IPS-18a (cell line): ENCODE results near the gene GLRX2.
A peak's percentile ranks its signal among the peaks of the same experiment; 100 is the strongest.
"Not testable (repeated sequence)": the region's sequence is repeated elsewhere in the genome, so short reads cannot be mapped to it uniquely, and the experiment has no call there.

Source experiments
- H3K27ac ChIP-seq: one replicate; pipeline ENCODE4 v1.5.1; 2013; ENCODE audit warnings: low read length
- H3K27me3 ChIP-seq: one replicate; pipeline ENCODE4 v1.6.1; 2013; ENCODE audit warnings: mild to moderate bottlenecking, low read length; ENCODE audit not compliant: control insufficient read depth, insufficient read depth
- H3K36me3 ChIP-seq: one replicate; pipeline ENCODE4 v1.6.1; 2013; ENCODE audit warnings: low read depth, low read length; ENCODE audit not compliant: control insufficient read depth
- H3K4me1 ChIP-seq: one replicate; pipeline ENCODE4 v1.6.1; 2013; ENCODE audit warnings: low read depth, low read length; ENCODE audit not compliant: control insufficient read depth
- H3K4me3 ChIP-seq: one replicate; pipeline ENCODE4 v1.5.1; 2013; ENCODE audit warnings: low read length
- H3K9ac ChIP-seq: one replicate; pipeline ENCODE4 v1.6.1; 2013; ENCODE audit warnings: mild to moderate bottlenecking, low read length, moderate library complexity
- H3K9me3 ChIP-seq: one replicate; pipeline ENCODE4 v1.6.1; 2013; ENCODE audit warnings: low read depth, low read length; ENCODE audit not compliant: control insufficient read depth

The GLRX2 gene

GRCh38 chr1:193121616-193122593, 16.7 kb upstream of the GLRX2 start, which contains the start of gene CDC73:
CDC73 (plus strand) TSS chr1:193122031; CDS start chr1:193122201, 170 bp downstream.
- Histone ChIP-seq H3K4me3 (peak within 1 kb of the TSS; percentile 91), H3K36me3 (peaks cover 14% of the 10 kb centered on the region), H3K27me3 (peaks cover 11% of the 10 kb centered on the region), H3K9ac (peak within 1 kb of the TSS; percentile 94), H3K9me3 (no peaks in the 10 kb centered on the region), H3K4me1 (peaks cover 6% of the 10 kb centered on the region), H3K27ac (peak within 1 kb of the TSS; percentile 81)

- Histone ChIP-seq H3K4me3 (peak overlapping the region; percentile 91), H3K9ac (no peak overlapping the region)
Measured at GRCh38 chr1:193120604-193121166, 15.5 kb upstream of the GLRX2 start.

DNA sequence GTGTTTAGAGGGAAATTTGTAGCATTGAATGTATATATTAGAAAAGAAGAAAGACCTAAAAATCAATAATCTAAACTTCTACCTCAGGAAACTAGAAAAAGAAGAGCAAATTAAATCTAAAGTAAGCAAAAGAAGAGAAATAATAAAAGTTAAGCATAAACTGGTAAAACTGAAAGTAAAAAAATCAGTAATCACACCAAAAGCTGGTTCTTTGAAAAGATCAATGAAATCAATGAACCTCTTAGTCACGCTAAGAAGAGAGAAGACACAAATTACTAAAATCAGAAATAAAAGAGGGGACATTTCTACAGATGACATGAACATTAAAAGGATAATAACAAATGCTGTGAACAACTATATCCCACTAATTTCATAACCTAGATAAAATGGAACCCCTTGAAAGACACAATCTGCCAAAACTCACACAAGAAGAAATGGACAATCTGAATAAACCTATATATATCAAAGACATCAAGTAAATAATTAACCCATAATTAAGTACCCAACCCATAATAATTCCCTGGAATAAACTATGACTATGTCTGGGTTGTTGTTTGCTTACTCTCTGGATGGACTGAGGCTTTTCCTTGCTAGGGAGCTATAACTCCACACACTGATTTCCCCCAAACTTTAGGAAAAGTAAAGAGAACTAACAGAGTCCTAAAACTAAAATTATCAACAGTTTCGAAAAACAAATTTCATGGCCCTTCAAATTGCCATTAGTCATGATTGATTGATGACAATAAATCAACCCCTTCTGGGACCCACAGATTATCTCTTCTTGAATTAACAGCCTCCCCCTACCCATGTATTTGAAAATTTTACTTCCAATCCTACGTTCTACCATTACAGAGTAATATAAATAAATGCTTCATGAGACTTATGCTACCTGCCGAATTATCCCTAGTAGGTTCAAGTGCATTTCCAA, 13.9 kb upstream of the GLRX2 start:
- H3K9ac ChIP-seq, result no peak overlapping the region
- H3K27ac ChIP-seq, result no peak overlapping the region
- H3K36me3 ChIP-seq, result no peaks in the 10 kb centered on the region
- peaks cover 11% of the 10 kb centered on the region for H3K27me3 ChIP-seq
- H3K4me3 ChIP-seq, result no peak overlapping the region
- H3K4me1 ChIP-seq, result peaks cover 7% of the 10 kb centered on the region
- no peaks in the 10 kb centered on the region for H3K9me3 ChIP-seq

More at GRCh38 chr1:193120604-193121166, 15.5 kb upstream of the GLRX2 start:
- Histone ChIP-seq H3K9me3 (no peaks in the 10 kb centered on the region), H3K36me3 (peaks cover 7% of the 10 kb centered on the region), H3K27ac (no peak overlapping the region), H3K27me3 (peaks cover 11% of the 10 kb centered on the region), H3K4me1 (peaks cover 6% of the 10 kb centered on the region)

- Histone ChIP-seq H3K9ac (no peak overlapping the region), H3K4me1 (peaks cover 16% of the 10 kb centered on the region), H3K4me3 (no peak overlapping the region), H3K36me3 (no peaks in the 10 kb centered on the region), H3K27me3 (peaks cover 11% of the 10 kb centered on the region), H3K9me3 (no peaks in the 10 kb centered on the region), H3K27ac (no peak overlapping the region)
Measured at GRCh38 chr1:193118194-193118593, 13.0 kb upstream of the GLRX2 start.

GRCh38 chr1:193117167-193117566, 12.0 kb upstream of the GLRX2 start:
- not testable (repeated sequence) for H3K27ac ChIP-seq, H3K9me3 ChIP-seq
- H3K4me1 ChIP-seq, result peaks cover 18% of the 10 kb centered on the region

DNA sequence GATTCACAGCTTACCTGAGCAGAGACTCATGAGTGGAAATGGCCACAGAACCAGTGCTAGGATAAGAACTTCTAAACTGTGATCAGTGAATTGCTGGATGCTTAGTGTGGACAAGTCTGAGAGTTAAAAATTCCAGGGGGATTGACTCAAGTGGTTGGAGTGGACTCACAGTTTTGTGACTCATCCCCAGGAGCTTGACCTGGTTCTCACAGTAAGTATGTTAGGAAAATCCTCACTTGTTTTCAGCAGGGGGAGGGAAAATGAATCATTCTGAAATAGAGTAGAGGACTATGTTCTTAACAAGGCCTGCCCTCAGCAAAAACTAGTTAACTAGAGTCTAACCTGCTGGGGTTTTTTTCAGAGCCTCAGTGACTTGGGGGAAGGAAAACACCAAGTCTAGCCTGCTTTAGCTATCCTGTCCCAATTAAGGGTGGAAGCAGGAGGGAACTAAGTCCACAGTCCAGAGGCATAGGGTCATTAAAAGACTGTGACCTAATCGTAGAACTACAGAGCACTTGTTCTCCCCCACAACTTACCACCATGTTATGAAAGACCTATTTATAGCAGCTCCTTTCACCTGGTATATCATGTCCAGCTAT, 10.5 kb upstream of the GLRX2 start:
- Histone ChIP-seq H3K27ac (no peak overlapping the region), H3K4me1 (peaks cover 13% of the 10 kb centered on the region), H3K9ac (no peak overlapping the region), H3K4me3 (no peak overlapping the region), H3K36me3 (no peaks in the 10 kb centered on the region), H3K27me3 (peaks cover 6% of the 10 kb centered on the region), H3K9me3 (no peaks in the 10 kb centered on the region)

More at GRCh38 chr1:193117167-193117566, 12.0 kb upstream of the GLRX2 start:
- not testable (repeated sequence) for H3K36me3 ChIP-seq, H3K4me3 ChIP-seq, H3K9ac ChIP-seq
- peaks cover 11% of the 10 kb centered on the region for H3K27me3 ChIP-seq

- peaks cover 12% of the 10 kb centered on the region for H3K4me1 ChIP-seq
- no peak overlapping the region for H3K9ac ChIP-seq
- no peaks in the 10 kb centered on the region for H3K9me3 ChIP-seq
- H3K27ac ChIP-seq, result no peak overlapping the region
- no peak overlapping the region for H3K4me3 ChIP-seq
- H3K36me3 ChIP-seq, result no peaks in the 10 kb centered on the region
- H3K27me3 ChIP-seq, result no peaks in the 10 kb centered on the region
Measured at GRCh38 chr1:193114485-193115095, 9.4 kb upstream of the GLRX2 start.

- no peaks in the 10 kb centered on the region for H3K27me3 ChIP-seq
- H3K4me3 ChIP-seq, result no peak overlapping the region
- H3K27ac ChIP-seq, result no peak overlapping the region
- peaks cover 12% of the 10 kb centered on the region for H3K4me1 ChIP-seq
- H3K36me3 ChIP-seq, result no peaks in the 10 kb centered on the region
- no peaks in the 10 kb centered on the region for H3K9me3 ChIP-seq
- no peak overlapping the region for H3K9ac ChIP-seq
Measured at GRCh38 chr1:193113992-193114332, 8.7 kb upstream of the GLRX2 start.

GRCh38 chr1:193113258-193113991, 8.2 kb upstream of the GLRX2 start:
- H3K9me3 ChIP-seq, result no peaks in the 10 kb centered on the region
- no peaks in the 10 kb centered on the region for H3K27me3 ChIP-seq
- H3K4me1 ChIP-seq, result peaks cover 12% of the 10 kb centered on the region
- no peak overlapping the region for H3K27ac ChIP-seq
- peak overlapping the region; percentile 18 for H3K4me3 ChIP-seq
- no peak overlapping the region for H3K9ac ChIP-seq
- no peaks in the 10 kb centered on the region for H3K36me3 ChIP-seq

DNA sequence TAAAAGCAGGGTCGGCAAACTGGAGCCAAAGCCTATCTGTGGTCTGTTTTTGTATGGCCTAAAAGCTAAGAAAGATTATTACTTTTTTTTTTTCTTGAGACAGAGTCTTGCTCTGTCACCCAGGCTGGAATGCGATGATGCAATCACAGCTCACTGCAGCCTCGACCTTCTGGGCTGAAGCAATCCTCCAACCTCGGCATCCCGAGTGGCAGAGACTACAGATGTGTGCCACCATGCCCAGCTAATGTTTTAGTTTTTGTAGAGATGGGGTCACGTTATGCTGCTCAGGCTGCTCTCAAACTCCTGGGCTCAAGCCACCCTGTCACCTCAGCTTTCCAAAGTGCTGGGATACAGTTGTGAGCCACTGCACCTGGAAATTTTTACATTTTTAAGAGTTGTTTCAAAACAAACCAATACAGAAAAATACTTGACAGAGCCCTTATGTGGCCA, 6.5 kb upstream of the GLRX2 start:
- Histone ChIP-seq H3K36me3 (no peaks in the 10 kb centered on the region), H3K4me3 (no peak overlapping the region), H3K4me1 (peaks cover 12% of the 10 kb centered on the region), H3K27ac (no peak overlapping the region), H3K9me3 (no peaks in the 10 kb centered on the region), H3K9ac (no peak overlapping the region), H3K27me3 (no peaks in the 10 kb centered on the region)
